GM19023 (cell line): Measurements from ENCODE around the gene GTPBP2.
"Not testable (repeated sequence)": the region's sequence is repeated elsewhere in the genome, so short reads cannot be mapped to it uniquely, and the experiment has no call there.

Experiments
- ATAC-seq: cut with Tn5 transposase; IDR thresholded peaks from one replicate; pipeline ENCODE4 v1.9.1; 2021; ENCODE audit warnings: mild to moderate bottlenecking, moderate library complexity; ENCODE audit not compliant: unreplicated experiment

Gene GTPBP2

DNA sequence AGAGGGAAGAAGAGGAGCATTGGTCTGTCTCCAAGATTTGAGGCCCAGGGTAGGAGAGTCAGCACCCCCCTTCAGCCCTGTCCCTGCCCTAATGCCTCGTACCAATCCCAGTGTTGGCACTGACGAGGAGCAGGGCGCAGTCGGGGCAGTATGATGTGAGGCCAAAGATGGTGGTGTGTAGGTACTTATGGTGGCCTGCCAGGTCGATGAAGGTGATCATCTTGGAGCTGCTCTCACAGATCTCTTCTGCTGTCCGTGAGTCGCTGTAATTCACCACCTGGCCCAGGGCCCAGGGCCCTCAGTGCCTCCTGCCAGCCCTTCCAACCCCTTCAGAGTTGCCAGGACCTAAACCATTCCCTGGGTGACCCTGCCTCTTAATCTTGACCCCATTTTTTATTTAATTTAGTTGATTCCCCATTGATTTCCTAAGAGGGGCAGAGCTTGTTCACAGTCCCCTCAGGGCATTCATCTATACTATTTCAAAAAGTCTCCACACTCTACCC is 4.2 kb downstream of the GTPBP2 start:
- no peak for ATAC-seq

GRCh38 chr6:43623880-43624785 is 4.9 kb downstream of the GTPBP2 start:
- no peak for ATAC-seq

GRCh38 chr6:43622541-43622940 is 6.5 kb downstream of the GTPBP2 start:
- no peak for ATAC-seq

DNA sequence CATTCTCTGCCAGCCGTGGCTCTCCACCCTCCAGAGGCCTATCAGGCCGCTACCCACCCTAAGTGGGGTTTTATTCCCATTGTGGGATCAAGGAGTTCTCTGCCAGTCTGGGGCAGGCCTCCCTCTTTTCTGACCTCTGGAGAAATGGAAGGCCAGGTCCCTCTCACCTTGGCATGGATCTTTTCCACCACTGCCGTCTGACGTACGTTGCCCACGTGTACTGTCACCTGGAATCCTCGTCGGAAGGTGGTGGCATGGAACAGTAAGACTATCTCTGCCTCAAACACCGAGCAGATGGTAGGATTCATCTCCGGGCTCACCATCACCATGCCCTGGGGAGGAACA is 7.3 kb downstream of the GTPBP2 start:
- no peak for ATAC-seq

- no peak for ATAC-seq
Observed at GRCh38 chr6:43621078-43621835, 7.8 kb downstream of the GTPBP2 start.

- ATAC-seq, result no peak
Observed at GRCh38 chr6:43616725-43617472, 12.2 kb downstream of the GTPBP2 start.

- ATAC-seq, result no peak
Observed at GRCh38 chr6:43614396-43614730, 14.7 kb downstream of the GTPBP2 start.

DNA sequence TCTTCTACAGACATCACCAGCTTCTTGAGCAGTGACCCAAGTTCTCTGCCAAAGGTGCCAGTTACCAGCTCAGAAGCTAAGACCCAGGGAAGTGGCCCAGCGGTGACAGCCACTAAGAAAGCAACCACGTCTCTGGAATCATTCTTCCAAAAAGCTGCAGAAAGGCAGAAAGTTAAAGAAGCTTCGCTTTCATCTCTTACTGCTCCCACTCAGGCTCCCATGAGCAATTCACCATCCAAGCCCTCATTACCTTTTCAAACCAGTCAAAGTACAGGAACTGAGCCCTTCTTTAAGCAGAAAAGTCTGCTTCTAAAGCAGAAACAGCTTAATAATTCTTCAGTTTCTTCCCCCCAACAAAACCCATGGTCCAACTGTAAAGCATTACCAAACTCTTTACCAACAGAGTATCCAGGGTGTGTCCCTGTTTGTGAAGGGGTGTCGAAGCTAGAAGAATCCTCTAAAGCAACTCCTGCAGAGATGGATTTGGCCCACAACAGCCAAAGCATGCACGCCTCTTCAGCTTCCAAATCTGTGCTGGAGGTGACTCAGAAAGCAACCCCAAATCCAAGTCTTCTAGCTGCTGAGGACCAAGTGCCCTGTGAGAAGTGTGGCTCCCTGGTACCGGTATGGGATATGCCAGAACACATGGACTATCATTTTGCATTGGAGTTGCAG is 15.2 kb downstream of the GTPBP2 start:
- ATAC-seq, result no peak

- ATAC-seq, result no peak
Observed at GRCh38 chr6:43610431-43610830, 18.6 kb downstream of the GTPBP2 start.

- ATAC-seq, result no peak
Observed at GRCh38 chr6:43609402-43609801, 19.7 kb downstream of the GTPBP2 start.

- no peak for ATAC-seq
Observed at GRCh38 chr6:43608807-43609206, 20.3 kb downstream of the GTPBP2 start.

DNA sequence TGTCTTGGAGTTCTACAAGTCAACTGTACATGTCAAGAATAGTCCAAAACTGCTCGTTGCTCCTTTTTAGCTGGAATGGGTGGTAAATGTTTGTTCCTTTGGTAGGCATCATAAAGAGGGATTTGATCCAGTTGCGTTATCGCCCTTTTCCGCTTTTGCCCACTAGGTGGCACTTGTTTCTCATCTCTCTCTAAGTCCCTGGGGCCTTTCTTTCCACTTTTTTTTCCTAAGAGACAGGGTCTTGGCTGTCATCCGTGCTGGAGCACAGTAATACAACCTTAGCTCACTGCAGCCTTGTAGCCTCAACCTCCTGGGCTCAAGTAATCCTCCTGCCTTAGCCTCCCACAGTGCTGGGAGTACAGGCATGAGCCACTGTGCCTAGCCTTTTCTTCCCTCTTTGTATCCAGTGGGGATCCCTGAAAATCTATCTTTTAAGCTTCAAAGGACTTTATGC is 20.7 kb downstream of the GTPBP2 start:
- no peak for ATAC-seq

- no peak for ATAC-seq
Observed at GRCh38 chr6:43606019-43606418, 23.0 kb downstream of the GTPBP2 start.

GRCh38 chr6:43604174-43604573 is 24.9 kb downstream of the GTPBP2 start:
- no peak for ATAC-seq

GRCh38 chr6:43600595-43600994 is 28.5 kb downstream of the GTPBP2 start:
- no peak for ATAC-seq

- ATAC-seq, result no peak
Observed at GRCh38 chr6:43593938-43594337, 35.1 kb downstream of the GTPBP2 start.

DNA sequence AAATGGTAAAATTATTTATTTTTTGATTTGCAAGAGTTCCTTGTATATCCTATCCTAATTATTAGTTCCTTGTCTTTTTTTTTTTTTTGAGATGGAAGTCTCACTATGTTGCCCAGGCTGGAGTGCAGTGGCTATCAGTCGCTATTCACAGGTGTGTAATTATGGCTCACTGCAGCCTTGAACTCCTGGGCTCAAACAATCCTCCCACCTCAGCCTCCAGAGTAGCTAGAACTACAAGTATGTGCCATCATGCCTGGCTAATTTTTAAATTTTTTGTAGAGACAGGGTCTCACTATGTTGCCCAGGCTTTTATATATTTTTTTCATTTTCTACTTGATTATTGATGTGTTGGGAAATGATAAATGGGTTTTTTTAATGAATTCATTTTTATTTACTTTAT is 39.5 kb downstream of the GTPBP2 start:
- ATAC-seq, result not testable (repeated sequence)

DNA sequence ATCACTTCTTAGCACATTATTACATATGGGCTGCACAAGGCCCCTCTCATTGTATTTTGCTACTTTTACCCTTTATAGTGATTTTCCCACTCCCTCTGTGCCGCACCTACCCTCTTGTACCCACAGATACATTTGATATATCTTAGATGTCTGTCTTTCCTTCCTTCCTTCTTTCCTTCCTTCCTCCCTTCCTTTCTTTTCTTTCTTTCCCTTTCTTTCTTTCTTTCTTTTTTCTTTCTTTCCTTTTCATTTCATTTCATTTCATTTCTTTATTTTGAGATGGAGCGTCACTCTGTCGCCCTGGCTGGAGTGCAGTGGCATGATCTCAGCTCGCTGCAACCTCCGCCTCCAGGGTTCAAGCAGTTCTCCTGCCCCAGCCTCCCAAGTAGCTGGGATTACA is 40.9 kb downstream of the GTPBP2 start:
- ATAC-seq, result no peak

DNA sequence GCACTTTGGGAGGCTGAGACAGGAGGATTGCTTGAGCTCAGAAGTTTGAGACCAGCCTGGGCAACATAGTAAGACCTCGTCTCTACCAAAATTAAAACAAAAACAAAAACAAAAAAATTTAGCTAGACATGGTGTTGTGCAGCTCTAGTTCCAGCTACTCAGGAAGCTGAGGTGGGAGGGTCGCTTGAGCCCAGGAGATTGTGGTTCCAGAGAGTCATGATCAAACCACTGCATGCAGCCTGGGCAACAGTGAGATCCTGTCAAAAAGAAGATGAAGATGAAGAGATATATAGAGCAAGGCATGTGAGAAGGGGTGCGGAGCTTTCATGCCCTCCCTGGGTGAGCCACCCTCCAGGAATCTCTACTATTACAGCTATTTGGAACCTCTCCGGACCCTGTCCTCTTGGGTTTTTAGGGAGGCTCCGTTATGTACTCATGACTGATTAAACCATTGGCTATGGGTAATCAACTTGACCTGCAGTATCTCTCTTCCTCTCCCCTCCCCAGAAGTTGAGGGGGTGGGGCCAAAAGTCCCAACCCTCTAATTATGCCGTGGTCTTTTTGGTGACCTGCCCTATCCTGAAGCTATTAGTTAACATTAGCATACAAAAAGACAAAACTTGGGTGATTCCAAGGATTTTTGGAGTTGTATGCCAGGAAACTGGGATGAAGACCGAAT is 44.0 kb downstream of the GTPBP2 start:
- ATAC-seq, result no peak

GRCh38 chr6:43582911-43583310 is 46.2 kb downstream of the GTPBP2 start:
- no peak for ATAC-seq
